Suppressor macrophage (primary cell): ENCODE results near the gene HBQ1.
"Not testable (repeated sequence)": the region's sequence is repeated elsewhere in the genome, so short reads cannot be mapped to it uniquely, and the experiment has no call there.

Source experiments
- DNase-seq, 4 experiments: peaks; one replicate each; pipeline ENCODE4 v3.0.0-alpha.2; 2020 to 2022

HBQ1 gene

DNA sequence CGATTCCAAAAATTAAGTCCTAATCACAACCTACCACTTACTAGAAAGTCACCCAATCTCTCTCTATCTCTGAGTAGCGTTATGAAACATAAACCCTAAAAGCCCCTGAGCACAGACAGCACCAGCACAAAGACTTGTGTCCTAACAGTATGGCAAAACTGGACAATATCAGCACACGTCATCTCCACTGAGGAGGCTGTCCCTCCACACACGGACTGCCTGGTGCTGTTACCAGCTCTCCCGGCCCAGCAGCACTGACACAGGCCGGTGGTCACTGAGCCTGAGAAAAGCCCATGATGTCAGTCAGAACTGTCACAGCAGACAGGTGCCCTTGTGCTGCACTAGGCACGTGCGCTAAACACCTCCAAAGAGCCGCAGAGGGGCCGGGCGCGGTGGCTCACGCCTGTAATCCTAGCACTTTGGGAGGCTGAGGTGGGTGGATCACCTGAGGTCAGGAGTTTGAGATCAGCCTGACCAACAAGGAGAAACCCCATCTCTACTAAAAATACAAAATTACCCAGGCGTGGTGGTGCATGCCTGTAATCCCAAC is 31.4 kb downstream of the HBQ1 start:
- not testable (repeated sequence) for DNase-seq

DNA sequence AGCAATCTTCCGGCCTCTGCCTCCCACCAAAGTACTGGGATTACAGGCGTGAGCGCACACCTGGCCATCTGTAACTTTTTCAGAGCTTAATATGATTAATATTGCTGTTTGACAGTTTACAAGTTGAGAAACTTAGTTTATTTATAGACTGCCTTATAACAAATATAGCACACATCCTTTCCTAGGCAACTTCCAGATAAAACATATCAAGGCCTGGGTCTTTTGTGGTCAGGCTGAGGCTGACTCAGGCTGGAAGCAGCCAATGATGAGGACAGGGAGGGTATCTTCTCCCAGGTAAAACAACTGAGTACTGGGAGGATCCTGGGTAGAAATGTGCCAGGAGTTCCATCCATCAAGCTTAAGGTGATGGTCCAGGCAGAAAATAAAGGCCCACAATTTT is 32.7 kb downstream of the HBQ1 start:
- no peak for DNase-seq

- DNase-seq: no peak
Observed at GRCh38 chr16:220021-220420, 39.8 kb downstream of the HBQ1 start.

- no peak for DNase-seq
Observed at GRCh38 chr16:228151-228851, 48.0 kb downstream of the HBQ1 start.

DNA sequence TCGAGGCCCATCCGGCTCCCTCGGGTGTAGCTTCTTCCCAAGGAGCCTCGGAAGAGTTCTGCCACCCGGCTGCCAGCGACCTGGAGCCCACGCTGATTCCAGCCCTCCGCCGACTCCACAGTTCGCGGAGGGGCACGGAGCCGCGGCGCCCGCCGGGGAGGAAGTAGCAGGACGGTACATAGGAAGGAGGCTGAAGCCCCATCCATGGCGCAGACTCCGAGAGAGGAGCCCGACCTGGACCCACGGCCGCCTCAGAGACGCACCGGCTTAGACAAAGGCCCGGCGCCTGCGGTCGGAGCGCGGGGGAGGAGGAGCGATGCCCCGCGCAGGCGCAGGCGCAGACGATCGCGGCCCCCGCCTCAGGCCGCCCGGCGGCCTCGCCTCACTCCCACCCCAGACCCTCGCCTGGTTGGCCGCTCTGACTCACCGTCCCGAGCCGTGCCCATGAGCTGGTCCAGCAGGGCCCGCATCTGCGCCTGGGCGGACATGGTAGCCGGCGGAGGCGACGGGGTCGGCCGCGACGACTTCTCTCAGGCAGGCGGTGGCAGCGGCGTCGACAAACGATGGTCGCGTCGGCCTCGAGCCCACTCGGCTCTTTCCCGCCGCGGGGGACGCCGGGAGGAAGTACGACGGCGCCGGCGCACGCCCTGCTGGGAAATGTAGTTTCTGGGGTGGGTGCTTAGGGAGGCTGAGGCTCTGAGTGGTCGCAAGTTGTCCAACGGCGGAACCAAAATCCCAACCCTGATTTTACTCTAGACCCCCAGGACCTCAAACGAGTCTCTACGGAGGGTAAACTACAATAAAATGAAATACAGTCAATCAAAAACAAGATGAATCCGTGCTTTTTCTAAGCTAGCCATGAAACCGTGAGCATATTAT is 48.8 kb downstream of the HBQ1 start, which contains the start of gene LUC7L:
TSS of gene LUC7L (minus strand) at position 598 of the 879 bp plus-strand sequence. CDS start at position 488, 110 bp downstream.
- peak; percentile 85 to 95 (median 90) for DNase-seq

GRCh38 chr16:229731-230281 is 49.5 kb downstream of the HBQ1 start:
- DNase-seq: no peak

- not testable (repeated sequence) for DNase-seq
Observed at GRCh38 chr16:230351-230750, 50.1 kb downstream of the HBQ1 start.
